ENCODE data around the gene CLC.

DNA sequence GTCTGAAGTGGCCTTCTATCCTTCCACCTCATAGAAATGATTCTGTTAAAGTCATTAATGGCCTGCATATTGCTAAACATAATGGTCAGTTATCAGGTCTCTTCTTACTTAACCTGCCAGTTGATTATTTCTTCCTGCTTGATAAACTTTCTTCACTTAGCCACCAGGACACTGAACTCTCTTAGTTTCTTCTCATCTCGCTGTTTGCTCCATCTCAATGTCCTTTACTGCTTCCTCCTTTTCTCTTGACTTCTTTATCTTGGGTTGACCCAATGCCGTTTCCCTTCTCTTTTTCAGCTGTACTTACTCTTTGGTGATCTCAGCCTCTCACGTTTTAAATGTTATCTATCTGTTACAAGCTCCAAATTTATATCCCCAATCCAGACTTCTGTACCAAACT lies 17.1 kb upstream of the CLC start:
- no peak for TF ChIP-seq EZH2phosphoT487 (IDR thresholded peaks at IDR 0.05; ENCODE audit: borderline replicate concordance, low read length)
- TF ChIP-seq, protein P1, sequence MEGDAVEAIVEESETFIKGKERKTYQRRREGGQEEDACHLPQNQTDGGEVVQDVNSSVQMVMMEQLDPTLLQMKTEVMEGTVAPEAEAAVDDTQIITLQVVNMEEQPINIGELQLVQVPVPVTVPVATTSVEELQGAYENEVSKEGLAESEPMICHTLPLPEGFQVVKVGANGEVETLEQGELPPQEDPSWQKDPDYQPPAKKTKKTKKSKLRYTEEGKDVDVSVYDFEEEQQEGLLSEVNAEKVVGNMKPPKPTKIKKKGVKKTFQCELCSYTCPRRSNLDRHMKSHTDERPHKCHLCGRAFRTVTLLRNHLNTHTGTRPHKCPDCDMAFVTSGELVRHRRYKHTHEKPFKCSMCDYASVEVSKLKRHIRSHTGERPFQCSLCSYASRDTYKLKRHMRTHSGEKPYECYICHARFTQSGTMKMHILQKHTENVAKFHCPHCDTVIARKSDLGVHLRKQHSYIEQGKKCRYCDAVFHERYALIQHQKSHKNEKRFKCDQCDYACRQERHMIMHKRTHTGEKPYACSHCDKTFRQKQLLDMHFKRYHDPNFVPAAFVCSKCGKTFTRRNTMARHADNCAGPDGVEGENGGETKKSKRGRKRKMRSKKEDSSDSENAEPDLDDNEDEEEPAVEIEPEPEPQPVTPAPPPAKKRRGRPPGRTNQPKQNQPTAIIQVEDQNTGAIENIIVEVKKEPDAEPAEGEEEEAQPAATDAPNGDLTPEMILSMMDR (conservative IDR thresholded peaks at IDR 0.05; ENCODE audit: low read depth, low read length): no peak
